Measurements from ENCODE around the gene MED22.

GRCh38 chr9:133331641-133332380, 16.1 kb downstream of the MED22 start:
- TF ChIP-seq, protein P1, sequence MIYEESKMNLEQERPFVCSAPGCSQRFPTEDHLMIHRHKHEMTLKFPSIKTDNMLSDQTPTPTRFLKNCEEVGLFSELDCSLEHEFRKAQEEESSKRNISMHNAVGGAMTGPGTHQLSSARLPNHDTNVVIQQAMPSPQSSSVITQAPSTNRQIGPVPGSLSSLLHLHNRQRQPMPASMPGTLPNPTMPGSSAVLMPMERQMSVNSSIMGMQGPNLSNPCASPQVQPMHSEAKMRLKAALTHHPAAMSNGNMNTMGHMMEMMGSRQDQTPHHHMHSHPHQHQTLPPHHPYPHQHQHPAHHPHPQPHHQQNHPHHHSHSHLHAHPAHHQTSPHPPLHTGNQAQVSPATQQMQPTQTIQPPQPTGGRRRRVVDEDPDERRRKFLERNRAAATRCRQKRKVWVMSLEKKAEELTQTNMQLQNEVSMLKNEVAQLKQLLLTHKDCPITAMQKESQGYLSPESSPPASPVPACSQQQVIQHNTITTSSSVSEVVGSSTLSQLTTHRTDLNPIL (CRISPR knock-in tag; IDR thresholded peaks at IDR 0.05; ENCODE audit: low read depth) = no peak
- no peak for TF ChIP-seq ARNTL (CRISPR knock-in tag; IDR thresholded peaks at IDR 0.05; ENCODE audit: borderline replicate concordance, low read depth)
- TF ChIP-seq, protein P2, sequence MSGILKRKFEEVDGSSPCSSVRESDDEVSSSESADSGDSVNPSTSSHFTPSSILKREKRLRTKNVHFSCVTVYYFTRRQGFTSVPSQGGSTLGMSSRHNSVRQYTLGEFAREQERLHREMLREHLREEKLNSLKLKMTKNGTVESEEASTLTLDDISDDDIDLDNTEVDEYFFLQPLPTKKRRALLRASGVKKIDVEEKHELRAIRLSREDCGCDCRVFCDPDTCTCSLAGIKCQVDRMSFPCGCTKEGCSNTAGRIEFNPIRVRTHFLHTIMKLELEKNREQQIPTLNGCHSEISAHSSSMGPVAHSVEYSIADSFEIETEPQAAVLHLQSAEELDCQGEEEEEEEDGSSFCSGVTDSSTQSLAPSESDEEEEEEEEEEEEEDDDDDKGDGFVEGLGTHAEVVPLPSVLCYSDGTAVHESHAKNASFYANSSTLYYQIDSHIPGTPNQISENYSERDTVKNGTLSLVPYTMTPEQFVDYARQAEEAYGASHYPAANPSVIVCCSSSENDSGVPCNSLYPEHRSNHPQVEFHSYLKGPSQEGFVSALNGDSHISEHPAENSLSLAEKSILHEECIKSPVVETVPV (CRISPR knock-in tag; IDR thresholded peaks at IDR 0.05) = no peak
- TF ChIP-seq ZFP3 (CRISPR knock-in tag; IDR thresholded peaks at IDR 0.05) = no peak
- no peak for TF ChIP-seq RARB (CRISPR knock-in tag; IDR thresholded peaks at IDR 0.05)
- TF ChIP-seq PPARA (CRISPR knock-in tag; IDR thresholded peaks at IDR 0.05; ENCODE audit: borderline replicate concordance) = no peak
- TF ChIP-seq, protein P3, sequence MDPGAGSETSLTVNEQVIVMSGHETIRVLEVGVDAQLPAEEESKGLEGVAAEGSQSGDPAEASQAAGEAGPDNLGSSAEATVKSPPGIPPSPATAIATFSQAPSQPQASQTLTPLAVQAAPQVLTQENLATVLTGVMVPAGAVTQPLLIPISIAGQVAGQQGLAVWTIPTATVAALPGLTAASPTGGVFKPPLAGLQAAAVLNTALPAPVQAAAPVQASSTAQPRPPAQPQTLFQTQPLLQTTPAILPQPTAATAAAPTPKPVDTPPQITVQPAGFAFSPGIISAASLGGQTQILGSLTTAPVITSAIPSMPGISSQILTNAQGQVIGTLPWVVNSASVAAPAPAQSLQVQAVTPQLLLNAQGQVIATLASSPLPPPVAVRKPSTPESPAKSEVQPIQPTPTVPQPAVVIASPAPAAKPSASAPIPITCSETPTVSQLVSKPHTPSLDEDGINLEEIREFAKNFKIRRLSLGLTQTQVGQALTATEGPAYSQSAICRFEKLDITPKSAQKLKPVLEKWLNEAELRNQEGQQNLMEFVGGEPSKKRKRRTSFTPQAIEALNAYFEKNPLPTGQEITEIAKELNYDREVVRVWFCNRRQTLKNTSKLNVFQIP (CRISPR knock-in tag; IDR thresholded peaks at IDR 0.05; ENCODE audit: borderline replicate concordance, low read depth) = no peak
- no peak for TF ChIP-seq OSR1 (CRISPR knock-in tag; IDR thresholded peaks at IDR 0.05)
- TF ChIP-seq, protein P4, sequence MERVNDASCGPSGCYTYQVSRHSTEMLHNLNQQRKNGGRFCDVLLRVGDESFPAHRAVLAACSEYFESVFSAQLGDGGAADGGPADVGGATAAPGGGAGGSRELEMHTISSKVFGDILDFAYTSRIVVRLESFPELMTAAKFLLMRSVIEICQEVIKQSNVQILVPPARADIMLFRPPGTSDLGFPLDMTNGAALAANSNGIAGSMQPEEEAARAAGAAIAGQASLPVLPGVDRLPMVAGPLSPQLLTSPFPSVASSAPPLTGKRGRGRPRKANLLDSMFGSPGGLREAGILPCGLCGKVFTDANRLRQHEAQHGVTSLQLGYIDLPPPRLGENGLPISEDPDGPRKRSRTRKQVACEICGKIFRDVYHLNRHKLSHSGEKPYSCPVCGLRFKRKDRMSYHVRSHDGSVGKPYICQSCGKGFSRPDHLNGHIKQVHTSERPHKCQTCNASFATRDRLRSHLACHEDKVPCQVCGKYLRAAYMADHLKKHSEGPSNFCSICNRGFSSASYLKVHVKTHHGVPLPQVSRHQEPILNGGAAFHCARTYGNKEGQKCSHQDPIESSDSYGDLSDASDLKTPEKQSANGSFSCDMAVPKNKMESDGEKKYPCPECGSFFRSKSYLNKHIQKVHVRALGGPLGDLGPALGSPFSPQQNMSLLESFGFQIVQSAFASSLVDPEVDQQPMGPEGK (CRISPR knock-in tag; IDR thresholded peaks at IDR 0.05; ENCODE audit: borderline replicate concordance) = no peak
- TF ChIP-seq ISL1 (CRISPR knock-in tag; IDR thresholded peaks at IDR 0.05) = no peak
- no peak for TF ChIP-seq ZNF8 (CRISPR knock-in tag; IDR thresholded peaks at IDR 0.05)
